TTC549 (cell line): Measurements from ENCODE around the gene GDF7.

Experiments
- FAIRE-seq: peaks from 2 replicates; lab custom pipeline; 2012; peaks lifted over from hg19 to GRCh38; lab: Jason Lieb, UNC

The GDF7 gene

GRCh38 chr2:20645301-20645701 is 21.6 kb upstream of the GDF7 start:
- FAIRE-seq = no peak

DNA sequence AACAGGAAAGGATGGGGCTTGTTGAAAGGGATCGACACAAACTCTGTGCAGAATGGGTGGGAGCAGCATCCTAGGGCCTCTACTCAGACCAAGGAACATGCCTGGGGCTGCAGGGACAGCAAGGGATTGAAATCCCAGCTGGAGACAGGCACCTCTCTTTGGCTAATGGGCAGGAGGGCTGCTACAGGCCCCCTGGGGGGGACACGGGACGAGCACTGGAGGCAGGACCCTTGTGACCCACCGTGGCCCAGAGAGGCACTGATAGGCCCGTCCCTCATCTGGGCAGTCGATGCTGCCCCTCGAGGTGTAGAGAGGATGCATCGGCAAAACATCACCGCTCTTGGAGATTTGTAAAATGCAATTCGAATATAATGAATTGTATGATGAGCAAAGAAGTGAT is 21.2 kb upstream of the GDF7 start:
- FAIRE-seq = no peak

- FAIRE-seq = no peak
Measured at GRCh38 chr2:20646446-20646845, 20.5 kb upstream of the GDF7 start.

GRCh38 chr2:20647211-20647610 is 19.7 kb upstream of the GDF7 start:
- FAIRE-seq = no peak

- FAIRE-seq = no peak
Measured at GRCh38 chr2:20647738-20648137, 19.2 kb upstream of the GDF7 start.

GRCh38 chr2:20648206-20648605 is 18.7 kb upstream of the GDF7 start:
- FAIRE-seq = no peak

DNA sequence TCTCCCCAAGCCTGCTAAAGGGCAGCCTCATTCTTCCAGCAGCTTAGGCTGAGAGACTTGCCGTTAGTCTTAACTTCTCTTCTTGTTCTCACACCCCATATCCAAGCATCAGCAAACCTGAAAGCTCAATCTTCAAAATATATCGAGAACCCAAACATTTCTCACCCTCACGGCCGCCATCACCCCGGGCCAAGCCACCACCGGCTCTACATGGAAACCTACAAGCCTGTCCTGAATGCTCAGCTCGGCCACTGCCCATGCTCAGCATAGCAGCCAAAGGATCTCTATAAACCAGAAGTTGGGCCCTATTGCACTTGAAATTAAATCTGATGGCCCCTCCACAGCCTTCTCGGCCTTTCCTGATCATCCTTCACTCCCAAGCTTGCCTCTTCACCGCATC is 18.1 kb upstream of the GDF7 start:
- no peak for FAIRE-seq

DNA sequence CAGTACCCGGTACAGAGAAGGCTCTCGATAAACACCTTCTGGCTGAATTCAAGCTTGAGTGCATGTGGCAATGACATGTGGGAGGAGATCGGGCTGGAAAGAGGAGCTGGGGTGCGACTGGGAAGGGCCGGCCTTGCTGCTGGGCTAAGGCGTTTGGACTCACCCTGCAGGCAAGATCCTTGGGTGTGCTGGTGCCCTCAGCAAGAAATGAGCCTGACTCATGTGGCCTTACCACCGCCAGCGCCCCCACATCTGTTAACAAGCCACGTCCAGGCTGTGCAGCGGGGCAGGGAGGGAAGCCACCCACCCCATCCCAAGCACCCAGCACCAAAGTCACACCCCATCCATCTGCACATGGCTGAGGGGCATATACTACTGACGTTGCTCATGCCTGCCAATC is 17.4 kb upstream of the GDF7 start:
- no peak for FAIRE-seq

DNA sequence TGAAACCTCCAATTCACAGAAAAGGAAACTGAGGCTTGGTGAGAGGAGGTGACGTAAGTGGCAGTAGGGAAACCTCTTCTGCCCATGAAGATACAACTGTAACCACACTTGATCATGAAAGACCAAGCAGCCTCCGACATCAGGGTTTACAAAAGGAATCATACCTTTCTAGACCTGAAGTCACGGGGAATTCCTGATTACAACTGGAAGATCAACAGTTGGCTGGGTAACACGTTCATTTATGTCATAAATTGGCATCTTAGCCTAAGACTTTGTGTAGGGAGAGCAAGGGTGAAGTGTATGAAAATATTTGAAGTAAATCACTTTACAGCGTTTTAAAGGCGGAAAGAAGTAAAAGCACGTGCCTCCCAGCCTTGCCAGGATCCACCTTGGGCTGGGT is 17.0 kb upstream of the GDF7 start:
- FAIRE-seq = no peak

- FAIRE-seq = no peak
Measured at GRCh38 chr2:20650393-20650876, 16.5 kb upstream of the GDF7 start.

- no peak for FAIRE-seq
Measured at GRCh38 chr2:20650877-20651730, 15.8 kb upstream of the GDF7 start, which contains the start of gene HS1BP3. HS1BP3 (minus strand) TSS chr2:20651098; CDS start chr2:20651063, 35 bp downstream.

DNA sequence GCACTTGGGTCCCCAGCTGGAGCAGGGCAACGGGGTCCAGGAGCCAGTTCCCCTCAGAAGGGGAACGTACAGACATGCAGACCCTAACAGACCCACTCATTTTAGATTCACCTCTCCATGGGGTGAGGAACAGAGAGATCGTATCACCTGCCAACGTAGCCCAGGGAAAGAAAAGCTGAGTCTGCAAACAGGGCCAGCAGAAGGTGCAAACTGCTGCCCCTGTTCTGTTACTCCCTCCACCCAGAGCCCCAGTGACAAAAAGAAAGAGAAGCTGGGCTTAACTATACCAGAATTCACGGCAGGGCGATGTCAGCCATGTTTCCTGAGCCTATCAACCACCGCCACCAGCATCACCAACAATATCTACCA is 15.2 kb upstream of the GDF7 start:
- FAIRE-seq = no peak

GRCh38 chr2:20652141-20652540 is 14.8 kb upstream of the GDF7 start:
- FAIRE-seq = no peak

GRCh38 chr2:20652673-20653575 is 14.0 kb upstream of the GDF7 start:
- no peak for FAIRE-seq

GRCh38 chr2:20653695-20654534 is 13.0 kb upstream of the GDF7 start:
- no peak for FAIRE-seq

GRCh38 chr2:20654535-20654813 is 12.5 kb upstream of the GDF7 start:
- no peak for FAIRE-seq

GRCh38 chr2:20656561-20656960 is 10.4 kb upstream of the GDF7 start:
- FAIRE-seq = no peak

- no peak for FAIRE-seq
Measured at GRCh38 chr2:20657522-20658235, 9.3 kb upstream of the GDF7 start.

DNA sequence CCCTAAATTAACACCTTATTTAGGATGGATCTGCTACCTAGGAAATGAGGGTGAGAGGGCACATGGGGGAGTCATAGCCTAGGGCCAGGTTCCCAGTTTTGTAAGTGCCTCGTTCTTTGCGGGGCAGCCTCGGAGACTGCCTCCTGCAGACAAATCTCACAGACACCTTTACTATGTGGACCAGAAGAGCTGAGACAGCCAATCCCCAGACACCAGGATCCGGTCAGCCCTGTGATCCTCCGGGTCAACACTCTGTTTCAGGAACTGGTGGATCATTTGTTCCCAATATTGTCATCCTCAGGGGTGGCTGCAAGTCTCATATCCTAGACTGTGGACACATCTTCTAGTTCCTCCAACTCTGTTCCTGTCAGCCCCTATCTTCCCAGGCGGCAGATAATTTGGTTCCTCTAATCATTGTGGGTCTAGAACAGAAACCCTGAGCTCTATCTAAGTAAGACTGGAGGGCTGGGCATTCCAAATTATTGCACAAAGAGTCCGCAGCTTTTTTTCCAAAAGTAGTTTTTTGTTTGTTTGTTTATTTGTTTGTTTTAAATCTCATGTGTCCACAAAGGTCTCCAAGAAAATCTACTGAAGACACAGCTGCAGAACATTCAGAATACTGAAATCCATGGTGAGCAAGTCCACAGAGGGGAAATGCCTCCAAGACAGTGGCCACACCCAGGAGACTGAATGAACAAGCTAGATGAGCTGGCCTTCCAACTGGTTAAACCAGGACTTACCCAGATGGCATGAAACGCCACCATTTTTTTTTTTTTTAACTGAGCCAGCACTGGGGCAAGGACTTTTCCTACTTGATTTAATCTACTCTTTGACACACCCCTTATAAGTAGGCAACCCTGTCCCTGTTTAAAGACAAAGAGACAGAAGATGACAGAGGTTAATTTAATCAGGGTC is 6.2 kb upstream of the GDF7 start:
- FAIRE-seq = no peak

GRCh38 chr2:20661421-20662307 is 5.3 kb upstream of the GDF7 start:
- peak; percentile 71 for FAIRE-seq
